Activated T-helper 1 cell treated with anti-CD3 and anti-CD28 coated beads, Interleukin-12 subunit alpha, Interleukin-12 subunit beta, Interleukin-2, Interleukin-4 antibody, amounts not matched to agents 30 ng/mL and 10 ng/mL and 1 ng/mL, durations not matched to agents 14 hours and 24 hours and 36 hours (primary cell): ENCODE results near the gene PIGS. TPM values are rescaled to one million over a fixed set of nuclear protein-coding genes. Genes with fewer than 3 reads are reported as not detected.

Experiments
- DNase-seq: peaks from one replicate; pipeline ENCODE4 v3.0.0; 2021; ENCODE audit warnings: low spot score
- H3K27ac Mint-ChIP-seq: one replicate; pipeline ENCODE4 v1.8.0; 2021; ENCODE audit warnings: mild to moderate bottlenecking, mixed read lengths
- H3K27me3 Mint-ChIP-seq: one replicate; pipeline ENCODE4 v1.8.0; 2022; ENCODE audit warnings: mild to moderate bottlenecking, moderate library complexity, mixed read lengths; ENCODE audit not compliant: insufficient read depth
- H3K36me3 Mint-ChIP-seq: one replicate; pipeline ENCODE4 v1.8.0; 2021; ENCODE audit warnings: low read depth, mixed read lengths
- H3K4me1 Mint-ChIP-seq: one replicate; pipeline ENCODE4 v1.8.0; 2021; ENCODE audit warnings: low read depth, mixed read lengths
- H3K4me3 Mint-ChIP-seq: one replicate; pipeline ENCODE4 v1.8.0; 2021; ENCODE audit warnings: mild to moderate bottlenecking, moderate library complexity, mixed read lengths
- H3K9me3 Mint-ChIP-seq: one replicate; pipeline ENCODE4 v1.8.0; 2021; ENCODE audit warnings: mixed read lengths
- intact Hi-C: fragments of 100-400 bp; cut with micrococcal nuclease; formaldehyde crosslinking; loops from one replicate; pipeline ENCODE4 v1.15.1; 2024
- total RNA-seq: library from RNA; stranded (reverse); gene quantifications from 2 replicates; pipeline ENCODE4 v1.2.3, GENCODE V29; 2022

The PIGS gene
- total RNA-seq, 1 donor from 2014 or later, result 57.8 TPM

GRCh38 chr17:28545141-28545503 lies 26.2 kb downstream of the PIGS start:
- no peak overlapping the region for H3K27ac Mint-ChIP-seq

GRCh38 chr17:28544402-28545140 lies 26.8 kb downstream of the PIGS start:
- intact Hi-C loops, result loop anchor here (5.0 kb wide), 2 partner anchors 68 to 172 kb away; partner anchors contain the start of genes RSKR, SARM1 and VTN
- Mint-ChIP-seq H3K27ac (no peak overlapping the region), H3K4me1 (peaks cover 22% of the 10 kb centered on the region)

More at GRCh38 chr17:28545141-28545503, 26.2 kb downstream of the PIGS start:
- Mint-ChIP-seq H3K9me3 (no peaks in the 10 kb centered on the region), H3K27me3 (no peaks in the 10 kb centered on the region), H3K36me3 (peaks cover 5% of the 10 kb centered on the region), H3K4me1 (peaks cover 28% of the 10 kb centered on the region), H3K4me3 (no peak overlapping the region)
- no peak for DNase-seq
- intact Hi-C loops, result loop anchor here (5.0 kb wide), 2 partner anchors 67 to 173 kb away; partner anchors contain the start of genes RSKR, SARM1 and VTN

GRCh38 chr17:28541439-28541838 lies 29.9 kb downstream of the PIGS start:
- intact Hi-C loops, result no loop called here
- Mint-ChIP-seq H3K27me3 (no peaks in the 10 kb centered on the region), H3K4me1 (no peaks in the 10 kb centered on the region), H3K9me3 (no peaks in the 10 kb centered on the region), H3K4me3 (no peak overlapping the region), H3K36me3 (no peaks in the 10 kb centered on the region), H3K27ac (no peak overlapping the region)
- DNase-seq, result no peak

More at GRCh38 chr17:28544402-28545140, 26.8 kb downstream of the PIGS start:
- Mint-ChIP-seq H3K27me3 (no peaks in the 10 kb centered on the region), H3K36me3 (peaks cover 5% of the 10 kb centered on the region), H3K4me3 (no peak overlapping the region), H3K9me3 (no peaks in the 10 kb centered on the region)
- no peak for DNase-seq

- DNase-seq, result no peak
- H3K27me3 Mint-ChIP-seq, result no peaks in the 10 kb centered on the region
- H3K4me1 Mint-ChIP-seq, result no peaks in the 10 kb centered on the region
- intact Hi-C loops, result loop anchor here (1.0 kb wide), 1 partner anchor 46 kb away; no protein-coding TSS in a partner anchor
- no peak overlapping the region for H3K4me3 Mint-ChIP-seq
- no peaks in the 10 kb centered on the region for H3K9me3 Mint-ChIP-seq
- H3K36me3 Mint-ChIP-seq, result no peaks in the 10 kb centered on the region
- H3K27ac Mint-ChIP-seq, result no peak overlapping the region
Observed at GRCh38 chr17:28540231-28540630, 31.1 kb downstream of the PIGS start.

GRCh38 chr17:28538296-28538895 lies 32.9 kb downstream of the PIGS start:
- no peaks in the 10 kb centered on the region for H3K4me1 Mint-ChIP-seq
- no peak overlapping the region for H3K4me3 Mint-ChIP-seq
- no peaks in the 10 kb centered on the region for H3K9me3 Mint-ChIP-seq
- H3K27me3 Mint-ChIP-seq, result no peaks in the 10 kb centered on the region
- DNase-seq, result no peak
- intact Hi-C loops, result no loop called here
- H3K27ac Mint-ChIP-seq, result no peak overlapping the region
- H3K36me3 Mint-ChIP-seq, result no peaks in the 10 kb centered on the region

- no peak overlapping the region for H3K4me3 Mint-ChIP-seq
- intact Hi-C loops, result no loop called here
- no peak overlapping the region for H3K27ac Mint-ChIP-seq
- no peaks in the 10 kb centered on the region for H3K4me1 Mint-ChIP-seq
- no peaks in the 10 kb centered on the region for H3K9me3 Mint-ChIP-seq
- H3K27me3 Mint-ChIP-seq, result no peaks in the 10 kb centered on the region
- no peak for DNase-seq
- H3K36me3 Mint-ChIP-seq, result no peaks in the 10 kb centered on the region
Observed at GRCh38 chr17:28537219-28537610, 34.1 kb downstream of the PIGS start.

GRCh38 chr17:28536532-28537218 lies 34.6 kb downstream of the PIGS start:
- intact Hi-C loops, result no loop called here
- Mint-ChIP-seq H3K27me3 (no peaks in the 10 kb centered on the region), H3K4me3 (no peak overlapping the region), H3K4me1 (no peaks in the 10 kb centered on the region), H3K36me3 (no peaks in the 10 kb centered on the region), H3K27ac (no peak overlapping the region), H3K9me3 (no peaks in the 10 kb centered on the region)
- DNase-seq, result no peak

- no peak overlapping the region for H3K27ac Mint-ChIP-seq
- intact Hi-C loops, result no loop called here
- H3K27me3 Mint-ChIP-seq, result no peaks in the 10 kb centered on the region
- no peaks in the 10 kb centered on the region for H3K36me3 Mint-ChIP-seq
- H3K4me1 Mint-ChIP-seq, result no peaks in the 10 kb centered on the region
- H3K4me3 Mint-ChIP-seq, result no peak overlapping the region
- DNase-seq, result no peak
- no peaks in the 10 kb centered on the region for H3K9me3 Mint-ChIP-seq
Observed at GRCh38 chr17:28534740-28535375, 36.5 kb downstream of the PIGS start.

GRCh38 chr17:28533091-28533807 lies 38.1 kb downstream of the PIGS start:
- no peaks in the 10 kb centered on the region for H3K9me3 Mint-ChIP-seq
- DNase-seq, result no peak
- H3K27me3 Mint-ChIP-seq, result no peaks in the 10 kb centered on the region
- H3K36me3 Mint-ChIP-seq, result no peaks in the 10 kb centered on the region
- no peak overlapping the region for H3K4me3 Mint-ChIP-seq
- no peaks in the 10 kb centered on the region for H3K4me1 Mint-ChIP-seq
- intact Hi-C loops, result no loop called here
- H3K27ac Mint-ChIP-seq, result no peak overlapping the region

GRCh38 chr17:28532050-28532960 lies 39.0 kb downstream of the PIGS start:
- intact Hi-C loops, result no loop called here
- no peak for DNase-seq
- Mint-ChIP-seq H3K27ac (no peak overlapping the region), H3K36me3 (no peaks in the 10 kb centered on the region), H3K9me3 (no peaks in the 10 kb centered on the region), H3K4me1 (no peaks in the 10 kb centered on the region), H3K4me3 (no peak overlapping the region), H3K27me3 (no peaks in the 10 kb centered on the region)

- DNase-seq, result no peak
- no peaks in the 10 kb centered on the region for H3K36me3 Mint-ChIP-seq
- H3K9me3 Mint-ChIP-seq, result no peaks in the 10 kb centered on the region
- H3K4me1 Mint-ChIP-seq, result no peaks in the 10 kb centered on the region
- no peaks in the 10 kb centered on the region for H3K27me3 Mint-ChIP-seq
- no peak overlapping the region for H3K27ac Mint-ChIP-seq
- intact Hi-C loops, result no loop called here
- no peak overlapping the region for H3K4me3 Mint-ChIP-seq
Observed at GRCh38 chr17:28530926-28531325, 40.4 kb downstream of the PIGS start.

- Mint-ChIP-seq H3K9me3 (no peaks in the 10 kb centered on the region), H3K4me3 (no peak overlapping the region), H3K36me3 (no peaks in the 10 kb centered on the region), H3K4me1 (no peaks in the 10 kb centered on the region), H3K27me3 (no peaks in the 10 kb centered on the region), H3K27ac (no peak overlapping the region)
- no peak for DNase-seq
- intact Hi-C loops, result no loop called here
Observed at GRCh38 chr17:28530250-28530649, 41.1 kb downstream of the PIGS start.
